Body of pancreas (tissue), 4 donors: ENCODE measurements around the gene PEDS1. TPM values are rescaled to one million over a fixed set of nuclear protein-coding genes. Genes with fewer than 3 reads are reported as not detected.

Experiments
- ATAC-seq: fragments of 150-250 bp; one replicate; pipeline ENCODE4 v1.9.1; 2016
- DNase-seq, 4 donors: peaks; one replicate each; pipeline ENCODE4 v3.0.0-alpha.2; 2019
- H3K27ac ChIP-seq, 4 donors: fragments of 200-600 bp; sonication (generic); 1 replicate in 3 of 4; 2 replicates in 1 of 4; pipeline versions ENCODE4 v1.5.1 to v1.6.1; 2016 to 2019; ENCODE audit warnings: mild to moderate bottlenecking in 1 of 4, mixed read lengths in 1 of 4, moderate library complexity in 1 of 4
- H3K27me3 ChIP-seq, 2 donors: fragments of 200-600 bp; sonication (generic); one replicate each; pipeline ENCODE4 v1.6.0; 2016; ENCODE audit warnings: mild to moderate bottlenecking in 1 of 2
- H3K36me3 ChIP-seq, 2 donors: fragments of 200-600 bp; sonication (generic); replicated peaks in 1 of 2; 2 replicates each; pipeline ENCODE4 v1.5.1; 2016; ENCODE audit warnings: low read depth in 2 of 2; ENCODE audit not compliant: insufficient read depth in 1 of 2
- H3K4me1 ChIP-seq: fragments of 200-600 bp; sonication (generic); one replicate; pipeline ENCODE4 v1.6.0; 2016
- H3K4me3 ChIP-seq, 2 donors: fragments of 200-600 bp; sonication (generic); 1 replicate in 1 of 2; 2 replicates in 1 of 2; pipeline ENCODE4 v1.5.1; 2016 to 2019
- H3K9me3 ChIP-seq, 3 donors: fragments of 200-600 bp; sonication (generic); 1 replicate in 2 of 3; 2 replicates in 1 of 3; pipeline ENCODE4 v1.5.1; 2016
- CTCF ChIP-seq, 7 experiments: fragments of 450-650 bp in 4 of 7; fragments of 200-600 bp in 3 of 7; sonication (generic) in 3 of 7; IDR thresholded peaks; one replicate each; pipeline ENCODE4 v1.5.1; 2016 to 2019; ENCODE audit warnings: antibody characterized with exemption in 7 of 7
- POLR2A ChIP-seq, 3 donors: fragments of 450-650 bp; IDR thresholded peaks; one replicate each; pipeline ENCODE4 v1.6.1; 2016; ENCODE audit warnings: antibody characterized with exemption in 3 of 3, mild to moderate bottlenecking in 2 of 3
- WGBS, 2 donors: methylation state at CpG; one replicate each; pipeline ENCODE4 v1.1.5; 2017; 5-methylcytosine and 5-hydroxymethylcytosine counted together
- intact Hi-C: fragments of 100-400 bp; cut with DNase I; formaldehyde crosslinking; loops from one replicate; pipeline ENCODE4 v1.15.1; 2023
- total RNA-seq, 2 donors: library from RNA; depleted of rRNA; stranded (reverse); fragments of >200 nt; gene quantifications; one replicate each; pipeline ENCODE4 v1.1.0, GENCODE V29; 2016

The PEDS1 gene
- total RNA-seq, 2 donors from 2014 or later = 9.1 to 9.6 TPM

- intact Hi-C loops = no loop called here
- no peak overlapping the region for H3K27ac ChIP-seq
- ATAC-seq = no peak
Observed at GRCh38 chr20:50129662-50130355, 23.7 kb downstream of the PEDS1 start.

GRCh38 chr20:50128520-50128905, 25.0 kb downstream of the PEDS1 start:
- Histone ChIP-seq H3K36me3 (peaks cover 6 to 11% of the 10 kb centered on the region in 2 donors), H3K27ac (no peak overlapping the region), H3K4me3 (no peak overlapping the region), H3K9me3 (no peaks in the 10 kb centered on the region), H3K27me3 (no peaks in the 10 kb centered on the region), H3K4me1 (peaks cover 14% of the 10 kb centered on the region)
- WGBS, 2 donors = 93 to 94% methylated on average over 7 to 8 of the region's 8 CpGs
- no peak for ATAC-seq
- no peak for DNase-seq
- TF ChIP-seq POLR2A (IDR thresholded peaks at IDR 0.05) (no peak), CTCF (IDR thresholded peaks at IDR 0.05) (no peak)
- intact Hi-C loops = no loop called here

More at GRCh38 chr20:50129662-50130355, 23.7 kb downstream of the PEDS1 start:
- 91 to 97% methylated on average over 11 to 13 of the region's 13 CpGs for whole genome bisulfite sequencing, 2 donors
- no peak overlapping the region for H3K4me3 ChIP-seq
- peaks cover 3 to 6% of the 10 kb centered on the region in 2 donors for H3K36me3 ChIP-seq
- no peaks in the 10 kb centered on the region for H3K9me3 ChIP-seq
- TF ChIP-seq CTCF (IDR thresholded peaks at IDR 0.05) = no peak
- TF ChIP-seq POLR2A (IDR thresholded peaks at IDR 0.05) = no peak
- no peaks in the 10 kb centered on the region for H3K27me3 ChIP-seq
- H3K4me1 ChIP-seq = peaks cover 14% of the 10 kb centered on the region
- no peak for DNase-seq

GRCh38 chr20:50127587-50128519, 25.7 kb downstream of the PEDS1 start:
- H3K27me3 ChIP-seq = no peaks in the 10 kb centered on the region
- peak overlapping the region in 1 of 4 donors; percentile 74 for H3K27ac ChIP-seq
- no peak for ATAC-seq
- H3K36me3 ChIP-seq = peaks cover 6 to 11% of the 10 kb centered on the region in 2 donors
- H3K9me3 ChIP-seq = no peaks in the 10 kb centered on the region
- no peak for TF ChIP-seq POLR2A (IDR thresholded peaks at IDR 0.05)
- no peak for TF ChIP-seq CTCF (IDR thresholded peaks at IDR 0.05)
- H3K4me1 ChIP-seq = peaks cover 14% of the 10 kb centered on the region
- 94 to 97% methylated on average over 22 to 26 of the region's 28 CpGs for WGBS, 2 donors
- no peak overlapping the region for H3K4me3 ChIP-seq
- no peak for DNase-seq
- intact Hi-C loops = no loop called here

GRCh38 chr20:50126662-50127061, 26.9 kb downstream of the PEDS1 start:
- Histone ChIP-seq H3K36me3 (peaks cover 6 to 11% of the 10 kb centered on the region in 2 donors), H3K27me3 (no peaks in the 10 kb centered on the region), H3K9me3 (no peaks in the 10 kb centered on the region), H3K27ac (peak overlapping the region in 3 of 4 donors; percentile 63 to 74 (median 66)), H3K4me1 (peaks cover 14% of the 10 kb centered on the region), H3K4me3 (no peak overlapping the region)
- intact Hi-C loops = no loop called here
- 35 to 46% methylated on average over 4 of the region's 4 CpGs for WGBS, 2 donors
- ATAC-seq (peak; percentile 94), DNase-seq (peak; percentile 78 to 90 (median 86))
- peak in 1 of 3 donors; percentile 5 for TF ChIP-seq POLR2A (IDR thresholded peaks at IDR 0.05)
- no peak for TF ChIP-seq CTCF (IDR thresholded peaks at IDR 0.05)
